Activated CD4-positive, CD25-positive, alpha-beta regulatory T cell treated with anti-CD3 and anti-CD28 coated beads, Interleukin-2, amount 50 U/mL, for 24 hours (primary cell): ENCODE results near the gene FKBP2.

ENCODE experiments used
- ATAC-seq, 2 donors: fragments of 150-1000 bp; cut with Tn5 transposase; one replicate each; pipeline ENCODE4 v1.10.0; 2021; ENCODE audit warnings: mild to moderate bottlenecking in 1 of 2, moderate library complexity in 1 of 2

FKBP2 gene

DNA sequence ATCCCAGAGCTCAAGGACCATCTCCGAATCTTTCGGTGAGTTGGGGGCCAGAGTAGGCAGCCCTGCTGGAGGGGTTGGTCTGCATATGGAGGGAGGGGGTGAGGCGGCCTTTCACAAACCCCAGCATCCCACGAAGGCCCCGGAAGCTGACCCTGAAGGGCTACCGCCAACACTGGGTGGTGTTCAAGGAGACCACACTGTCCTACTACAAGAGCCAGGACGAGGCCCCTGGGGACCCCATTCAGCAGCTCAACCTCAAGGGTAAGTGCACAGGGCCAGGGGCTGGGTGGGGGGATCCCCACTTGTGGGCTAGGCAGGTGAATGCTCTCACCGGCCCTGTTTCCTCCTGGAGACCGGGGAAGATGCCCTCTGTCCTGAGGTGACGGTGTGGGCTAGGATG lies 21.1 kb upstream of the FKBP2 start:
- no peak for ATAC-seq

DNA sequence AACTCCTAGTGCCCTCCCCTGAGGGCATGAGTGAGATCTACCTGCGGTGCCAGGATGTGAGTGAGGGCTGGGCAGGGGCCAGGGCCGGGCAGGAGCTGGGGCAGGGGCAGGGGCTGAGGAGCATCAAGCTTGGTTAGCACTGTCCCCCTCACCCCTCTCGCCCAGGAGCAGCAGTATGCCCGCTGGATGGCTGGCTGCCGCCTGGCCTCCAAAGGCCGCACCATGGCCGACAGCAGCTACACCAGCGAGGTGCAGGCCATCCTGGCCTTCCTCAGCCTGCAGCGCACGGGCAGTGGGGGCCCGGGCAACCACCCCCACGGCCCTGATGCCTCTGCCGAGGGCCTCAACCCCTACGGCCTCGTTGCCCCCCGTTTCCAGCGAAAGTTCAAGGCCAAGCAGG lies 20.6 kb upstream of the FKBP2 start:
- no peak for ATAC-seq

DNA sequence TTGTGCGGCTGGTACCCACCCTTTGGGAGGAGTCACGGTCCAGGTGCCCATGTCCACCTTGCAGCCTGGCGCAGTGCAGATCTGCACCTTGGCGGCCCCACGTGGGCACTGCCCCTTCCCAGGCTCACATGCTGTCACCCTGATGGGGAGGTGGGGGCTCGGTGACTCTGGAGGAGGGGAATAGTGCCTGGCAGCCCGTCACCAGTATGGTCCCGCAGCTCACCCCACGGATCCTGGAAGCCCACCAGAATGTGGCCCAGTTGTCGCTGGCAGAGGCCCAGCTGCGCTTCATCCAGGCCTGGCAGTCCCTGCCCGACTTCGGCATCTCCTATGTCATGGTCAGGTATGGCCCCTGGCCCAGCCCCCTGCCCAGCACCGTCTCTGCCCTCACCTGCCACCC lies 20.1 kb upstream of the FKBP2 start:
- no peak for ATAC-seq

DNA sequence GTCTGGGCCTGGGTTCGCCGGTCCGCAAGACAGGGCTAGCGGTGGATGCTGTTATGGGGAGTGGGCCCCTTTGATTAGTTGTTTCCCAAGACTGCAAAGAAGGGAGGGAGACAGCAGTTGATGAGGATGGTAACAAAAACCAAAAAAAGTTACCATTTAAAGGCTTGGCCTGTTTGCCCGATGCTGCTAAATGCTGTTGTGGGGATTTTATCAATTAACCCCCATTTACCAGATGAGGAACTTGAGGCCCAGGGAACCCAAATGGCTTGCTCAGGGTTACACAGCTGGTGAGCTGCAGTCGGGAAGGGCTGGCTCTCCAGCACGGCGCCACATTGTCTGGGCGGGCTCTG lies 18.3 kb upstream of the FKBP2 start:
- no peak for ATAC-seq

DNA sequence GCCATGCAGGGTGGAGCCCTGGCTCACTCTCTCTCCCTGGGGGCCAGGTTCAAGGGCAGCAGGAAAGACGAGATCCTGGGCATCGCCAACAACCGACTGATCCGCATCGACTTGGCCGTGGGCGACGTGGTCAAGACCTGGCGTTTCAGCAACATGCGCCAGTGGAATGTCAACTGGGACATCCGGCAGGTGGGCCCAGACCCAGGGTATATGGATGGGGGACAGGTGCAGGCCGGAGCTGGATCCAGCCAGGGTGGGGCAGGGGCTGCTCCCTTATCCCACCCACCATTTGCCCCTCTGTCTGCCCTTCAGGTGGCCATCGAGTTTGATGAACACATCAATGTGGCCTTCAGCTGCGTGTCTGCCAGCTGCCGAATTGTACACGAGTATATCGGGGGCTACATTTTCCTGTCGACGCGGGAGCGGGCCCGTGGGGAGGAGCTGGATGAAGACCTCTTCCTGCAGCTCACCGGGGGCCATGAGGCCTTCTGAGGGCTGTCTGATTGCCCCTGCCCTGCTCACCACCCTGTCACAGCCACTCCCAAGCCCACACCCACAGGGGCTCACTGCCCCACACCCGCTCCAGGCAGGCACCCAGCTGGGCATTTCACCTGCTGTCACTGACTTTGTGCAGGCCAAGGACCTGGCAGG lies 17.8 kb upstream of the FKBP2 start:
- no peak for ATAC-seq

DNA sequence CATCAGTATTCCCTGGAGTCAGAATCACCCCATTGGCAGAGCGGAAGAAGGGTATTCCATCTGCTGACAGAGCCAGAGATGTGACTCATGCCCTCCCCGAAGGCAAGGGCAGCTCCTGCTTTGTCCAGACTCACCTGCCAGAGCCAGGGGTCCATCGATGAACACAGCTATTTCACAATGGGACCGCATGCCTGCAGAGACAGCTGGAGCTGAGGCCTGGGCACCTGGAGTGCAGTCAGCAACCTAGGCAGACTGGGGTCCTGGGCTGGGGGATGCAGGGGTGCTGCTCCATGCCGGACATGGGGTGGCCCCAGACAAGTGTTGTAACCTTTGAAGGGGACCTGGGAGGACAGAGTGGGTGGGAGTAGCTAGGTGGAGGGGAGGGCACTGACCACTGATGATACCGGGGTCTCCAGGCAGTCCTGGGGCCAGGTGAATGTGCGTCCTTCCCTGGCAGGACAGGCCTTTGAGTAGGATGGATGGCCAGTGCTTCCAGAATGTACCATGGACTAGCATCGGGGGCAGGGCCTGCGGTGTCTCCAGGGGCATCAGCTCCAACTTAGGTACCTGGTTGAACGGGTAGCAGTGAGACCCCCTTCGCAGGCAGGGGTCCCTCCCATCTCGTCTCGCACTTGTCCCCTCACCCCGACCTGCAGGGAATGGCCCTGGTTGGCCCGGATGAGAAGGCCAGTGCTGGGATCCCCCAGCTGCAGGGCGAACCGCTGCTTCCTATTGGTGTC lies 16.6 kb upstream of the FKBP2 start:
- ATAC-seq = no peak

DNA sequence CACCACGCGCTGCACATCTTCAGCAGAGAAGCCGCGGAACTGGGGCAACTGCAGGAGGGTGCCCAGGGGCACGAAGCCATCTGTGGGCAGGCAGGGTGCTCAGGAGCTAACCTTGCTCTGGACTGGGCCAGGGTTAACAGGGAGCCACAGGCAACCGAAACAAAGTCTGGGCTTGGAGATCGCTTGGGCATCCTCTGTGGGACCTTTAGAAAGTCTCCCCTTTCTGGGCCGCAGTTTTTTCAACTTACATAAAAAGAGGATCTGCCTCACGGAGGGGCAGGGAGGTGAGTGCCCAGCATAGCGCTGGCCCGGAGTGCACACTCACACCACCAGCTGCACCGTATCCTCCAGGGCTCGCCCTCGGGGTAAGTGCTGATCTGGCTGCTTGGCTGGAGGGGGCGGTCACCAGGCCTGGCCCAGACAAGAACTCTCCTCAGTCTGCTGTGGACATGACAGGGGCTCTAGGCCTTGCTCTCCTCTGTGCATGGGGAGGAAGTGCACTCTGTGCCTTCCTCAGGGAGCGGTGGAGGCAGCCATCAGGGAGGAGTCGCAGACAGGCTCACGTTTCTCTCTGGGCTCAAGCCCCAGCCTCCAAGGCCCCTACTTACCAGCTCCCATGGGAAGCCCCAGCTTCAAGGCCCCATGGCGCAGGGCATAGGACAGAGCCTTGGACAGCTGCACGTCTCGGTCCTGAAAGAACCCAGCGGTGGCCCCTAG lies 15.8 kb upstream of the FKBP2 start:
- no peak for ATAC-seq

DNA sequence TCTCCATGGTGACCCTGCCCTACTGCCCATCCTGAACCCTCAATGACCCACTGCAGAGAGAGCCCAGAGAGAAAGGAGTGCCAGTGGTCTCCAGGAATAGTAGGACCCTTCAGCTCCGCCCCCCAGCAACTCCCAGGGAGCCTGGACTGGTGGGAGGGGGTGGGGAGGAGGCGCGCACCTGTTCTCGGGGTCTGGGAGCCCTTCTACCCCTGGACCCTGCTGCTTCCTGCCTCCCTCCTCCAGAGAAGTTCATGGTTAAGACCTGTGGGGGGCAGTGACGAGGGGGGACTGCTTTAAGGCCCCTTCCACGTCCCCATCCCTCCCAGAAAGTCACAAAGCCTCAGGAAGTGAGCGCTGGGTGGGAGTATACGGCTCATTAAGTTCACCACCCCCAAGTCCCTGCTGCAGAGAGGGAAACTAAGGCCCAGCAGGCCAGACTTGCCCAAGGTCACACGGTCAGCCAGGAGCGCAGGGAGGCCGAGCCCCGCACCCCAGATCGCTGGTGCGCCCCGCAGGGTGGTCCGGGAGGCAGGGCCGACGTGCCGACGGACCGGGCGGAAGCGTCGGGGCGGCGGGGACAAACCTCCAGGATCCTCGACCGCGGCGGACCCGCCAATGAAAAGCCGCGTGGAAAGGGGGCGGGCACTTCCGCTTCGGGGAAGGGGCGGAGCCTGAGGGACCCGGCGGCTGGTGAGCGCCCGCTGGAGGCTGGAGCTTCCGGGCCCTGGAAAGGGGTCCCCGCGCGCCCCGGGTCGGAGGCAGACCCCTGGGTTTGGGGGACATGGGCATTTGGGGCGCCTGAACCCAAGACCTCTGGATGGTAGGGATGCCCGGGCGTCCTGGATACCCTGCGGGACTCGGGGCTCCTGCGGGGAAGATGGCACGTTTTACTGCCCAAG lies 15.0 kb upstream of the FKBP2 start, which contains the start of the genes NUDT22 and TRPT1:
TSS of gene NUDT22 (plus strand) at position 667 of the 899 bp plus-strand sequence. CDS start 379 bp downstream, outside the sequence.
TSS of gene TRPT1 (minus strand) at position 579 of the 899 bp plus-strand sequence. CDS start at position 253, 326 bp downstream.
- ATAC-seq = peak; percentile 68 to 77

DNA sequence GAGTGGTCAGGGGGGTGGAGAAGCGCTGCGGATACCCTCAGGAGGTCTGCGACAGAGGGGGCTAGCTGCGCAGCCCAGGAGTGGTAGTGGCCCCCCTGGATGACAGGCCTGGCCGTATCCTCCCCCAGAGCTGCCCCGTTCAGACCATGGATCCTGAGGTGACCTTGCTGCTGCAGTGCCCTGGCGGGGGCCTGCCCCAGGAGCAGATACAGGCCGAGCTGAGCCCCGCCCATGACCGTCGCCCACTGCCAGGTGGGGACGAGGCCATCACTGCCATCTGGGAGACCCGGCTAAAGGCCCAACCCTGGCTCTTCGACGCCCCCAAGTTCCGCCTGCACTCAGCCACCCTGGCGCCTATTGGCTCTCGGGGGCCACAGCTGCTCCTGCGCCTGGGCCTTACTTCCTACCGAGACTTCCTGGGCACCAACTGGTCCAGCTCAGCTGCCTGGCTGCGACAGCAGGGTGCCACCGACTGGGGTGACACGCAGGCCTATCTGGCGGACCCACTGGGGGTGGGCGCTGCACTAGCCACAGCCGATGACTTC lies 14.3 kb upstream of the FKBP2 start:
- ATAC-seq = peak; percentile 34 to 41

DNA sequence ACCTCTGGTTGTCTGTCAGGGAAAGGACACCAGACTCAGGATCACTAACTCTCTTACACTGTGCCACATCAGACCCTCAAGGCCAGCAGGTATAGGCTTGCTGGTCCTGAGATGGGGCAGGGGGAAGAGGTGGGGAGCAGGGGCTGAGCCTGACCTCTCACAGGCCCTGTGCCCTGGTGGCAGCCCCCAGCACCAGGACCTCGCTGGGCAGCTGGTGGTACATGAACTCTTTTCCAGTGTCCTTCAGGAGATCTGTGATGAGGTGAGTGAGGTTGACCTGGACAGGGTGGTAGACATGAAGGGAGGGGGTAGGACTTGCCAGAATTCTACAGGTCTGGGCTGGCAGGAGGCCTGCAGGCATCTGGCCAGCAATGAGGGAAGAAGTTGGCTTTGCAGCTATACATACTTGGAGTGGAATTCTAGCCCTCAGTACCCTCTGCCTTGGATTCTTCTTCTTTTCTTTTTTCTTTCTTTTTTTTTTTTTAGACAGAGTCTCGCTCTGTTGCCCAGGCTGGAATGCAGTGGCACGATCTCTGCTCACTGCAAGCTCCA lies 13.4 kb upstream of the FKBP2 start:
- ATAC-seq = no peak

DNA sequence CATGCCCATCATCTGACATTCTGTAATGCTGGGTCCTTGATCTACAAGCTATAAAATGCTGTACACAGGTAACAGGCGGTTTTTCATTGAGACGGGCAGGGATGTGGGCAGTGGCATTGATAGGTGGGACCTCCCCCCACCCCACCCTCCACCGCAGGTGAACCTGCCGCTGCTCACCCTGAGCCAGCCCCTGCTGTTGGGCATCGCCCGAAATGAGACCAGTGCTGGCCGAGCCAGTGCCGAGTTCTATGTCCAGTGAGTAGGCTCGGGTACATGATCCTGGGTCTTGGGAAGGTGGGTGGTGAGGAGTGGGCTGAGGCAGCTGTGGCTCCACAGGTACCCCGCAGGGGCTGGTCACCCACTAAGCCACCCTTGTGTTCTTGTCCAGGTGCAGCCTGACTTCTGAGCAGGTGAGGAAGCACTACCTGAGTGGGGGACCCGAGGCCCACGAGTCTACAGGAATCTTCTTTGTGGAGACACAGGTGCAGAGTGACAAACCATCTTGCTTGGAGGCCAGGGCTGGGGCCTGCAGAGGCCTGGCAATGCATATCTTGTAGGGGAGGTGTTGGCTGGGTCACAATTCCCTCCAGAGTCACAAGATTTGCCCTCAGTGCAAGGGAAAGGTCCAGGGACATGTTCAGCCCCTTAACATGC lies 11.7 kb upstream of the FKBP2 start:
- no peak for ATAC-seq

DNA sequence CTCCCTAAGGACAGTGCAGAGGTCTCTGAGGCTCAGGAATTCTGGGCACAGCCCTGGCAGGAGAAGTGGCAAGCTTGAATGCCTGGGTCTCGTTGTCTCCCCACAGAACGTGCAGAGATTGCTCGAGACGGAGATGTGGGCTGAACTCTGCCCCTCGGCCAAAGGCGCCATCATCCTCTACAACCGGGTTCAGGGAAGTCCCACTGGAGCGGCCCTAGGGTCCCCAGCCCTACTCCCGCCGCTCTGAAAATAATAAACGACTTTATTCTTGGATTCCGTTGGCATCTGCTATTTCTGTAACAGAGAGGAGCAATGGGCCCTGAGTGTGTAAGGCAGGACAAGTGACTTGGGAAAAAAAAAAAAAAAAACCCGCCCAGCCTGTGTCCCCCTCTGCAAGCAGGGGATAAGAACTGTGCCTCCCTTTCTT lies 11.1 kb upstream of the FKBP2 start:
- no peak for ATAC-seq

DNA sequence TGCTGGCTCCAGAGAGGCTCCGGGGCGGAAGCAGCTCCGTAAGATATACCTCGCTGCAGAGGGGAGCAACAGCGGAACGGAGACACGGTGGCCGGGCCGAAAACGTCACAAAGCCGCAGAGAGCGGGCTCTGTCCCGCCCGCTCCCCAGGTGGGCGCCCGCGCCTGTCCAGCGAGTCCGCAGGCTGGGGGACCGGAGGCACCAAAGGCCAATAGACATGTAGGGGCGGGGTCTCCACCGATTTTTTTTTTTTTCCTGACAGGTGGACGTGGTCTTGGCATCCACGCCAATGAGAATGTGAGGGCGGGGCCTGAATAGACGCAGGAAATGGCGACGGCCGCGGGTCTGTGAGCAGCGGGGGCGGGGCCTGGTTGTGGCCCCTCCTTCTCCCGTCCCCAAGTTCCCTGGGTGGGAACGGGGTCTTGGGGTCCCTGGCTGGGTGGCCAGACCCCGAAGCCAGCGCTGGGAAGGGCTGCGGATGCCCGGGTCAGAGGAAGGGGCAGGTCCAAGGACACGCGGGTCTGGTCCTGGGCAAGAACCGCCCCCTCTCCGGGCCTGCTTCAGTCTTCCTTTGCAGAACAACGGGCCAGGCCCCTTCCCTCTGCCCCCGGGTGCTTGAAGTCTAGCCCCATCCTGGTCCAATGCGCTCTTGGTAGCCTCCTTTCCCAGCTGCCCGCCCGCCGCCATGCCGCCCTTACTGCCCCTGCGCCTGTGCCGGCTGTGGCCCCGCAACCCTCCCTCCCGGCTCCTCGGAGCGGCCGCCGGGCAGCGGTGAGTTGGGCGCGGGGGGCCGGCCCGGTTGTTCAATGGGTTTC lies 10.5 kb upstream of the FKBP2 start, which contains the start of gene DNAJC4:
TSS of gene DNAJC4 (plus strand) at position 378 of the 814 bp plus-strand sequence. CDS start at position 685, 307 bp downstream.
- peak; percentile 48 to 52 for ATAC-seq

DNA sequence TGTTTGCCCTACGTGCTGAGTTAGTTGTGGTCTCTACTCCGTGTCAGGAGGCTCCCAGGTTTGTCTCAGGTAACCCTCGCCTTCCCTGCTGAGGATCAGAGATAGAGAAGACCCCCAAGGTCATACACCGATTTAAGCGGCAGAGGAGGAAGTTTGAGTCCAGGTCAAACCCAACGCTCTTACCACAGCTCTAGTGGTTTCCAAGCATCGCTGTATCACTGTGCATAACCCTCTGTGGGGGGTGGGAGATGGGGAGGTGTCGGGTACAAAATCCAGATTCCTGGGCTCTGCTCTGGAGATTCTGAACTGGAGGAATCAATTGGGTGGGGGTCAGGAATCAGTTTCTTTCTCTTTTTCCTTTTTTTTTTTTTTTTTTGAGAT lies 9.9 kb upstream of the FKBP2 start:
- ATAC-seq = no peak

DNA sequence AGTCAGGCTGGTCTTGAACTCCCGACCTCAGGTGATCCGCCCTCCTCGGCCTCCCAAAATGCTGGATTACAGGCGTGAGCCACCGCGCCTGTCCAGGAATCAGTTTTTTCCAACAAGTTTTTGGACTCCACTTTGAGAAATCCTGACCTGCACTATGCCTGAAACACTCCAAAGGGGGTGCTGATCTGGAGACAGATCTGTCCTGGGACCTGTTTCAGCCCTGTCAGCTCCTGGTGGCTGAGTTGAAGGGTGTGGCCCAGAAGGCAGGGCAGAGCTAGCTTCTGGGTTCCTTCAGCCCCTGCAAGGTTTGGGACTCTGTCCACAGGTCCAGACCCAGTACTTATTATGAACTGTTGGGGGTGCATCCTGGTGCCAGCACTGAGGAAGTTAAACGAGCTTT lies 9.3 kb upstream of the FKBP2 start:
- ATAC-seq = no peak

DNA sequence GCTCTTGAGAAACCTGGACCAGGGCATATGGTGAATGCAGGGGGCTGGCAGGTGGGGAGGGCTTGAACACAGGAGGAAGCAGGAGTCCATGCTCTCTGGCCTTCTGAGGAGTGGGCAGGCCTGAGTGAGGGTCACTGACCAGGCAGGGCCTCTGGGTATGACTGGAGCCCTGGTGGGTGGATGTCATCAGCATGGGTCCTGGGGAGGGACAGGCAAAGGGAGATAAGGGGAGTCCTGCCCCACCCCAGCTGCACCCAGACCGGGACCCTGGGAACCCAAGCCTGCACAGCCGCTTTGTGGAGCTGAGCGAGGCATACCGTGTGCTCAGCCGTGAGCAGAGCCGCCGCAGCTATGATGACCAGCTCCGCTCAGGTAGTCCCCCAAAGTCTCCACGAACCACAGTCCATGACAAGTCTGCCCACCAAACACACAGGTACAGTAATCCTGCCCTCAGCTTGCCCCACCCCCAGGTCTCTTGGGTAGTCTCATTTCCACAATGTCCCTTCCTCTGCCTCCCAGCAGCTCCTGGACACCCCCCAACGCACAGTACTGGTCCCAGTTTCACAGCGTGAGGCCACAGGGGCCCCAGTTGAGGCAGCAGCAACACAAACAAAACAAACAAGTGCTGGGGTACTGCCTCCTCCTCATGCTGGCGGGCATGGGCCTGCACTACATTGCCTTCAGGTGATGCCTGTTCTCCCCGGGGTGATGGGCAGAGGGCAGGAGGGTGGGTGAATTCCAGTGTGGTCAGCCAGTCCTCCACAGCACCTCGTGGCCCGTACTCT lies 8.5 kb upstream of the FKBP2 start:
- no peak for ATAC-seq

DNA sequence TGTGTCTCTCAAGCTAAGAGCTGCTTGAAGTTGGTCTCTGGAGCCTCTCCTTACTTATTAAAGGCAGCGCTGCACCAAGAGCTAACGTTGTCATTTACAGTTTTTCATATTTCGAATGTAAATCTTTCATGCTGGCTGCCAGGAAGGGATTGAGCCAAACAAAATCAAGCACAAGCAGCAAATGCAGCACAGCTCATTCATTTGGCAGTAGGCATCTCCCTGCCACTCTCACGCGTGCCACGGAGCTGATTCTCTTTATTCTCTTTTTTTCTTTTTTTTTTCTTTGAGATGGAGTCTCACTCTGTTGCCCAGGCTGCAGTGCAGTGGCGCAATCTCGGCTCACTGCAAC lies 8.0 kb upstream of the FKBP2 start:
- no peak for ATAC-seq

DNA sequence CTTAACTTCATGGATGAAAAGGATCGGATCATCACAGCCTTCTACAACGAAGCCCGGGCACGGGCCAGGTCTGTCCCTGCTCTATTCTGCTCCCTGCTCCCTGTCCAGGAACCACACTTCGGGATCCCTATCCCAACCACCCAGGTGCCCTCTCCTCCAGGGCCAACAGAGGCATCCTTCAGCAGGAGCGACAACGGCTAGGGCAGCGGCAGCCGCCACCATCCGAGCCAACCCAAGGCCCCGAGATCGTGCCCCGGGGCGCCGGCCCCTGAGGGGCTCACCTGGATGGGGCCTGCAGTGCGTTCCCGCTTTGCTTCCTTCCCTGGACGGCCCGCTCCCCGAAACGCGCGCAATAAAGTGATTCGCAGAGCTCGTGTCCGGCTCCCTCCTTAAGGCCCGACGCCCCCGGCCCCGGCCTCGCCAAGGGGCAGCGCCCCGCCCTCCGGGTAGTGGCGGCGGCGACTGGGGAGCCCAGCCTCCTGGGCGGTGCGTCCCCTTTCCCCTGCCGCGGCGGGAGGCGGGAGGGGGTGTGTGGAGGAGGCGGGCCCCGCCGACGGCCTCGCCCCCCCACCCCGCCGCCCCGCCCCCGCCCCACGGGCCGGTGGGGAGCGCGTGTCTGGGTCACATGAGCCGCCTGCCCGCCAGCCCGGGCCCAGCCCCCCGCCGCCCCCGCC lies 6.8 kb upstream of the FKBP2 start, which contains the start of gene VEGFB:
TSS of gene VEGFB (plus strand) at position 672 of the 674 bp plus-strand sequence. CDS start 250 bp downstream, outside the sequence.
- ATAC-seq = peak; percentile 49 to 59
